ENCODE measurements around the gene ZNF655.

The ZNF655 gene

DNA sequence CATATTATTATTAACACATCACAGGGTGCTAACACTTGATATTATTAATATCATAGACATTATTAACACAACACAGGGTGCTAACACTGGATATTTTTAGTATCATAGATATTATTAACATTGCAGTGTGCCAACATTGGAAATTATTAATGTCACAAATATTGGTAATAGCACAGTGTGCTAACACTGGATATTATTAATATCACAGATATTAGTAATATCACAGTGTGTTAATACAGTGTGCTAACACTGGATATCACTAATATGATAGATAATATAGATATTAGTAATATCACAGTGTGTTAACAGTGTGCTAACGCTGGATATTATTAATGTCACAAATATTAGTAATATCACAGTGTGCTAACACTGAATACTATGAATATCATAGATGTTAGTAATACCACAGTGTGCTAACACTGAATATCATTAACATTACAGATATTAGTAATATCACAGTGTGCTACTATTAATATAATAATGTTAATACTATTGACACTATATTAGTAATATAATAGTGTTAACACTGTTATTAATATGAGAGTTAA lies 38.0 kb downstream of the ZNF655 start:
- Histone ChIP-seq H3K36me3 (ENCODE audit: control insufficient read depth in 2 of 2, insufficient read depth in 1 of 2, low read length in 2 of 2) (no peaks in the 10 kb centered on the region), H3K27ac (ENCODE audit: extremely low read depth, low read depth, low read length) (no peak overlapping the region), H3K9me3 (ENCODE audit: control insufficient read depth, insufficient read depth, low read depth, low read length) (no peaks in the 10 kb centered on the region), H3K4me1 (ENCODE audit: control insufficient read depth, insufficient read depth, low read length) (no peaks in the 10 kb centered on the region), H3K4me3 (ENCODE audit: low read depth, low read length) (no peak overlapping the region)
- ChIA-PET POLR2A (no interaction called here), CTCF (no interaction called here)
- no peak for TF ChIP-seq SCRT1 (tag by site-specific recombination; IDR thresholded peaks at IDR 0.05; ENCODE audit: borderline replicate concordance)
- TF ChIP-seq, protein P1, sequence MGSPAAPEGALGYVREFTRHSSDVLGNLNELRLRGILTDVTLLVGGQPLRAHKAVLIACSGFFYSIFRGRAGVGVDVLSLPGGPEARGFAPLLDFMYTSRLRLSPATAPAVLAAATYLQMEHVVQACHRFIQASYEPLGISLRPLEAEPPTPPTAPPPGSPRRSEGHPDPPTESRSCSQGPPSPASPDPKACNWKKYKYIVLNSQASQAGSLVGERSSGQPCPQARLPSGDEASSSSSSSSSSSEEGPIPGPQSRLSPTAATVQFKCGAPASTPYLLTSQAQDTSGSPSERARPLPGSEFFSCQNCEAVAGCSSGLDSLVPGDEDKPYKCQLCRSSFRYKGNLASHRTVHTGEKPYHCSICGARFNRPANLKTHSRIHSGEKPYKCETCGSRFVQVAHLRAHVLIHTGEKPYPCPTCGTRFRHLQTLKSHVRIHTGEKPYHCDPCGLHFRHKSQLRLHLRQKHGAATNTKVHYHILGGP (tag by site-specific recombination; IDR thresholded peaks at IDR 0.05), result no peak
- TF ChIP-seq, protein P2, sequence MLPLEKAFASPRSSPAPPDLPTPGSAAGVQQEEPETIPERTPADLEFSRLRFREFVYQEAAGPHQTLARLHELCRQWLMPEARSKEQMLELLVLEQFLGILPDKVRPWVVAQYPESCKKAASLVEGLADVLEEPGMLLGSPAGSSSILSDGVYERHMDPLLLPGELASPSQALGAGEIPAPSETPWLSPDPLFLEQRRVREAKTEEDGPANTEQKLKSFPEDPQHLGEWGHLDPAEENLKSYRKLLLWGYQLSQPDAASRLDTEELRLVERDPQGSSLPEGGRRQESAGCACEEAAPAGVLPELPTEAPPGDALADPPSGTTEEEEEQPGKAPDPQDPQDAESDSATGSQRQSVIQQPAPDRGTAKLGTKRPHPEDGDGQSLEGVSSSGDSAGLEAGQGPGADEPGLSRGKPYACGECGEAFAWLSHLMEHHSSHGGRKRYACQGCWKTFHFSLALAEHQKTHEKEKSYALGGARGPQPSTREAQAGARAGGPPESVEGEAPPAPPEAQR (tag by site-specific recombination; IDR thresholded peaks at IDR 0.05), result no peak
- no peak for TF ChIP-seq ZNF114 (tag by site-specific recombination; IDR thresholded peaks at IDR 0.05)
- TF ChIP-seq, protein P3, sequence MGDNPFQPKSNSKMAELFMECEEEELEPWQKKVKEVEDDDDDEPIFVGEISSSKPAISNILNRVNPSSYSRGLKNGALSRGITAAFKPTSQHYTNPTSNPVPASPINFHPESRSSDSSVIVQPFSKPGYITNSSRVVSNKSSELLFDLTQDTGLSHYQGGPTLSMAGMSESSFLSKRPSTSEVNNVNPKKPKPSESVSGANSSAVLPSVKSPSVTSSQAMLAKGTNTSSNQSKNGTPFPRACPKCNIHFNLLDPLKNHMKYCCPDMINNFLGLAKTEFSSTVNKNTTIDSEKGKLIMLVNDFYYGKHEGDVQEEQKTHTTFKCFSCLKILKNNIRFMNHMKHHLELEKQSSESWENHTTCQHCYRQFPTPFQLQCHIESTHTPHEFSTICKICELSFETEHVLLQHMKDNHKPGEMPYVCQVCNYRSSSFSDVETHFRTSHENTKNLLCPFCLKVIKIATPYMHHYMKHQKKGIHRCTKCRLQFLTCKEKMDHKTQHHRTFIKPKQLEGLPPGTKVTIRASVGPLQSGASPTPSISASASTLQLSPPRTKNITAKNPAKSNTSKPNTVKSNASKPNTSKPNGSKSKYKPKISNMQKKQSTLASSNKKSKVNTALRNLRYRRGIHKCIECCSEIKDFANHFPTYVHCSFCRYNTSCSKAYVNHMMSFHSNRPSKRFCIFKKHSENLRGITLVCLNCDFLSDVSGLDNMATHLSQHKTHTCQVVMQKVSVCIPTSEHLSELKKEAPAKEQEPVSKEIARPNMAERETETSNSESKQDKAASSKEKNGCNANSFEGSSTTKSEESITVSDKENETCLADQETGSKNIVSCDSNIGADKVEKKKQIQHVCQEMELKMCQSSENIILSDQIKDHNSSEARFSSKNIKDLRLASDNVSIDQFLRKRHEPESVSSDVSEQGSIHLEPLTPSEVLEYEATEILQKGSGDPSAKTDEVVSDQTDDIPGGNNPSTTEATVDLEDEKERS (tag by site-specific recombination; IDR thresholded peaks at IDR 0.05), result no peak
- TF ChIP-seq ZNF302 (tag by site-specific recombination; IDR thresholded peaks at IDR 0.05; ENCODE audit: low read depth), result no peak
- TF ChIP-seq ZNF501 (tag by site-specific recombination; IDR thresholded peaks at IDR 0.05), result no peak
- TF ChIP-seq ZNF211 (tag by site-specific recombination; IDR thresholded peaks at IDR 0.05; ENCODE audit: low read depth), result no peak
- TF ChIP-seq, protein P4, sequence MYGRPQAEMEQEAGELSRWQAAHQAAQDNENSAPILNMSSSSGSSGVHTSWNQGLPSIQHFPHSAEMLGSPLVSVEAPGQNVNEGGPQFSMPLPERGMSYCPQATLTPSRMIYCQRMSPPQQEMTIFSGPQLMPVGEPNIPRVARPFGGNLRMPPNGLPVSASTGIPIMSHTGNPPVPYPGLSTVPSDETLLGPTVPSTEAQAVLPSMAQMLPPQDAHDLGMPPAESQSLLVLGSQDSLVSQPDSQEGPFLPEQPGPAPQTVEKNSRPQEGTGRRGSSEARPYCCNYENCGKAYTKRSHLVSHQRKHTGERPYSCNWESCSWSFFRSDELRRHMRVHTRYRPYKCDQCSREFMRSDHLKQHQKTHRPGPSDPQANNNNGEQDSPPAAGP (tag by site-specific recombination; IDR thresholded peaks at IDR 0.05), result no peak
- TF ChIP-seq ZNF366 (tag by site-specific recombination; conservative IDR thresholded peaks at IDR 0.05), result no peak
- no peak for TF ChIP-seq EGR2 (tag by site-specific recombination; IDR thresholded peaks at IDR 0.05; ENCODE audit: low read depth)
- no peak for TF ChIP-seq ZNF76 (tag by site-specific recombination; IDR thresholded peaks at IDR 0.05; ENCODE audit: borderline replicate concordance, low read depth)
- no peak for TF ChIP-seq ZFP69B (tag by site-specific recombination; IDR thresholded peaks at IDR 0.05)
- no peak for TF ChIP-seq PRDM1 (tag by site-specific recombination; IDR thresholded peaks at IDR 0.05)
- TF ChIP-seq ZNF202 (tag by site-specific recombination; IDR thresholded peaks at IDR 0.05; ENCODE audit: borderline replicate concordance), result no peak
- TF ChIP-seq, protein P5, sequence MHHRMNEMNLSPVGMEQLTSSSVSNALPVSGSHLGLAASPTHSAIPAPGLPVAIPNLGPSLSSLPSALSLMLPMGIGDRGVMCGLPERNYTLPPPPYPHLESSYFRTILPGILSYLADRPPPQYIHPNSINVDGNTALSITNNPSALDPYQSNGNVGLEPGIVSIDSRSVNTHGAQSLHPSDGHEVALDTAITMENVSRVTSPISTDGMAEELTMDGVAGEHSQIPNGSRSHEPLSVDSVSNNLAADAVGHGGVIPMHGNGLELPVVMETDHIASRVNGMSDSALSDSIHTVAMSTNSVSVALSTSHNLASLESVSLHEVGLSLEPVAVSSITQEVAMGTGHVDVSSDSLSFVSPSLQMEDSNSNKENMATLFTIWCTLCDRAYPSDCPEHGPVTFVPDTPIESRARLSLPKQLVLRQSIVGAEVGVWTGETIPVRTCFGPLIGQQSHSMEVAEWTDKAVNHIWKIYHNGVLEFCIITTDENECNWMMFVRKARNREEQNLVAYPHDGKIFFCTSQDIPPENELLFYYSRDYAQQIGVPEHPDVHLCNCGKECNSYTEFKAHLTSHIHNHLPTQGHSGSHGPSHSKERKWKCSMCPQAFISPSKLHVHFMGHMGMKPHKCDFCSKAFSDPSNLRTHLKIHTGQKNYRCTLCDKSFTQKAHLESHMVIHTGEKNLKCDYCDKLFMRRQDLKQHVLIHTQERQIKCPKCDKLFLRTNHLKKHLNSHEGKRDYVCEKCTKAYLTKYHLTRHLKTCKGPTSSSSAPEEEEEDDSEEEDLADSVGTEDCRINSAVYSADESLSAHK (tag by site-specific recombination; IDR thresholded peaks at IDR 0.05), result no peak
- TF ChIP-seq ZNF37A (tag by site-specific recombination; IDR thresholded peaks at IDR 0.05), result no peak
- no peak for TF ChIP-seq IKZF3 (tag by site-specific recombination; IDR thresholded peaks at IDR 0.05)
- TF ChIP-seq ZNF214 (tag by site-specific recombination; IDR thresholded peaks at IDR 0.05; ENCODE audit: borderline replicate concordance), result no peak
- TF ChIP-seq KLF8 (tag by site-specific recombination; IDR thresholded peaks at IDR 0.05), result no peak

Data from HEK293 (cell line).